Measurements from ENCODE around the gene FEZ2.

- TF ChIP-seq CTCF (conservative IDR thresholded peaks at IDR 0.05; ENCODE audit: low read depth in 2 of 2) (no peak), EZH2 (IDR thresholded peaks at IDR 0.05; ENCODE audit: low read depth, unreplicated experiment) (no peak)
These were observed 11.5 kb upstream of the FEZ2 start for GRCh38 chr2:36609507-36609906.

Data from GM23338 (cell line).